ENCODE results near the gene MARCO. TPM values are rescaled to one million over a fixed set of nuclear protein-coding genes. Genes with fewer than 3 reads are reported as not detected.

The MARCO gene
- total RNA-seq, 1 experiment from 2014 or later, result not detected

GRCh38 chr2:118983133-118983532, 41.1 kb downstream of the MARCO start:
- Histone ChIP-seq H3K79me2 (ENCODE audit: low read length) (no peaks in the 10 kb centered on the region), H3K36me3 (ENCODE audit: low read depth, low read length) (no peaks in the 10 kb centered on the region), H3K4me1 (ENCODE audit: insufficient read depth, low read length) (no peaks in the 10 kb centered on the region), H2AFZ (ENCODE audit: low read length) (no peak overlapping the region), H3K9ac (ENCODE audit: low read length) (no peak overlapping the region), H3K9me2 (replicated peaks; ENCODE audit: low read length) (no peaks in the 10 kb centered on the region), H3K4me3 (ENCODE audit: low read length) (no peak overlapping the region), H3K4me2 (ENCODE audit: low read length) (no peak overlapping the region), H3K27me3 (ENCODE audit: low read length) (peaks cover 31% of the 10 kb centered on the region; the same call in 1 of the 2 replicates), H3K27ac (ENCODE audit: low read length) (no peak overlapping the region), H4K20me1 (ENCODE audit: low read length) (no peaks in the 10 kb centered on the region), H3K9me3 (ENCODE audit: low read length) (no peaks in the 10 kb centered on the region), H3F3A (ENCODE audit: low read length, unreplicated experiment) (no peaks in the 10 kb centered on the region)
- DNase-seq, result no peak
- ChIA-PET POLR2A (ENCODE audit: unreplicated experiment) (no interaction called here), CTCF (no interaction called here)
- TF ChIP-seq EZH2phosphoT487 (IDR thresholded peaks at IDR 0.05; ENCODE audit: borderline replicate concordance, low read length) (no peak), CTCF (conservative IDR thresholded peaks at IDR 0.05; ENCODE audit: low read depth, low read length) (no peak), EZH2 (IDR thresholded peaks at IDR 0.05; ENCODE audit: low read length, unreplicated experiment) (no peak)
- ATAC-seq, result no peak
- no TSS peak for BruUV-seq (replicated peaks)
- intact Hi-C loops (cut with micrococcal nuclease), result no loop called here

DNA sequence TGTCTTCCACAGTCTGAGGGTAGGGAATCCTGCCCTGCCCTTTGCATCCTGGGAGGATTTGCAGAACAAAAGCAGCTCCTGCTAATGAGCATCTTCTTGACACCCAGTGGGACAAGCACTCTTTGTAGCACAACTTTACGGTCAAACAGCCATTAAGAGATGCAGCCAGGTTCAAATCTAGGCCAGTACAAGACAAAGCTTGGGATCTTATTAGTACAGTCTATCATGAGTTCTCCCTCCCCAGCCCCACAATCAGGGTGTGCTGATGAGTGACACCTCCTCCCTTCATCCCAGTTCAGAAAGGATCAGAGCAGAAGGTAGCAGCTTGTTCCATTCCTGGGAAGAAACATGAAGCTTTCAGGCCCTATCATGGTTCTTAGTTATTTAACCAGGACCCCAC, 41.9 kb downstream of the MARCO start:
- H3K4me2 ChIP-seq (ENCODE audit: low read length), result no peak overlapping the region
- no peaks in the 10 kb centered on the region for H3K9me3 ChIP-seq (ENCODE audit: low read length)
- intact Hi-C loops (cut with micrococcal nuclease), result no loop called here
- H3K79me2 ChIP-seq (ENCODE audit: low read length), result no peaks in the 10 kb centered on the region
- H3F3A ChIP-seq (ENCODE audit: low read length, unreplicated experiment), result no peaks in the 10 kb centered on the region
- BruUV-seq (replicated peaks), result no TSS peak
- ChIA-PET CTCF (no interaction called here), POLR2A (ENCODE audit: unreplicated experiment) (no interaction called here)
- ATAC-seq, result no peak
- no peaks in the 10 kb centered on the region for H3K36me3 ChIP-seq (ENCODE audit: low read depth, low read length)
- H4K20me1 ChIP-seq (ENCODE audit: low read length), result no peaks in the 10 kb centered on the region
- peaks cover 3% of the 10 kb centered on the region for H3K4me1 ChIP-seq (ENCODE audit: insufficient read depth, low read length)
- no peak for DNase-seq
- H3K27ac ChIP-seq (ENCODE audit: low read length), result no peak overlapping the region
- TF ChIP-seq CTCF (conservative IDR thresholded peaks at IDR 0.05; ENCODE audit: low read depth, low read length), result no peak
- TF ChIP-seq EZH2 (IDR thresholded peaks at IDR 0.05; ENCODE audit: low read length, unreplicated experiment), result no peak
- TF ChIP-seq EZH2phosphoT487 (IDR thresholded peaks at IDR 0.05; ENCODE audit: borderline replicate concordance, low read length), result no peak
- H3K27me3 ChIP-seq (ENCODE audit: low read length), result peaks cover 31% of the 10 kb centered on the region; the same call in 1 of the 2 replicates
- no peak overlapping the region for H3K9ac ChIP-seq (ENCODE audit: low read length)
- no peak overlapping the region for H2AFZ ChIP-seq (ENCODE audit: low read length)
- no peak overlapping the region for H3K4me3 ChIP-seq (ENCODE audit: low read length)
- H3K9me2 ChIP-seq (replicated peaks; ENCODE audit: low read length), result no peaks in the 10 kb centered on the region

DNA sequence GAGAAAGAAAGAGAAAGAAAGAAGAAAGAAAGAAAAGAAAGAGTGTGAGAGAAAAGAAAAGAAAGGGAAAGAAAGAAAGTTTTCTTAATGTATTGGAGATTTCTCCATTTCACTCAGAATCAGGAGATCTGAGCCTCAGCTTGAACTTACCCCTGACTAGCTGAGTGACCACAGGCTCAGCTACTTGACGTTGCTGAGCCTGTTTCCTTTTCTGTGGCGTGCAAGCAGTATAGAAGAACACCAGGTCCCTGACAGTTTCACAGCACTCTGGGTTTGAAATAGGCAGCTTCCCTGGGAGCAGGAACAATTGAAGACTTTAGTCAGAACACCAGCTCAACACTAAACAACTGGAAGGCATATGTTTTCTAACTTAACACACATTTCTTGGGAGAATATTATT, 44.7 kb downstream of the MARCO start:
- DNase-seq (no peak), ATAC-seq (no peak)
- no TSS peak for BruUV-seq (replicated peaks)
- CTCF ChIA-PET, result no interaction called here
- H3F3A ChIP-seq (ENCODE audit: low read length, unreplicated experiment), result no peaks in the 10 kb centered on the region
- no peak overlapping the region for H3K27ac ChIP-seq (ENCODE audit: low read length)
- no peaks in the 10 kb centered on the region for H3K36me3 ChIP-seq (ENCODE audit: low read depth, low read length)
- H3K4me3 ChIP-seq (ENCODE audit: low read length), result no peak overlapping the region
- intact Hi-C loops (cut with micrococcal nuclease), result no loop called here
- H3K79me2 ChIP-seq (ENCODE audit: low read length), result no peaks in the 10 kb centered on the region
- peaks cover 19% of the 10 kb centered on the region; the same call in 1 of the 2 replicates for H3K27me3 ChIP-seq (ENCODE audit: low read length)
- H3K4me2 ChIP-seq (ENCODE audit: low read length), result no peak overlapping the region
- POLR2A ChIA-PET (ENCODE audit: unreplicated experiment), result no interaction called here
- no peaks in the 10 kb centered on the region for H4K20me1 ChIP-seq (ENCODE audit: low read length)
- peaks cover 16% of the 10 kb centered on the region for H3K4me1 ChIP-seq (ENCODE audit: insufficient read depth, low read length)
- no peak overlapping the region for H2AFZ ChIP-seq (ENCODE audit: low read length)
- no peaks in the 10 kb centered on the region for H3K9me2 ChIP-seq (replicated peaks; ENCODE audit: low read length)
- no peaks in the 10 kb centered on the region for H3K9me3 ChIP-seq (ENCODE audit: low read length)
- H3K9ac ChIP-seq (ENCODE audit: low read length), result no peak overlapping the region
- no peak for TF ChIP-seq CTCF (conservative IDR thresholded peaks at IDR 0.05; ENCODE audit: low read depth, low read length)
- no peak for TF ChIP-seq EZH2 (IDR thresholded peaks at IDR 0.05; ENCODE audit: low read length, unreplicated experiment)
- no peak for TF ChIP-seq EZH2phosphoT487 (IDR thresholded peaks at IDR 0.05; ENCODE audit: borderline replicate concordance, low read length)

Data from PC-3 (cell line).